KMS-11 (cell line): ENCODE measurements around the gene ULK4.

ENCODE experiments used
- H2AFZ ChIP-seq: fragments of 200-600 bp; sonication (generic); 2 replicates; pipeline ENCODE4 v1.6.1; 2016; ENCODE audit warnings: antibody characterized with exemption, mixed run types, low read depth
- H3K27ac ChIP-seq: fragments of 200-600 bp; sonication (generic); 2 replicates; pipeline ENCODE4 v1.6.1; 2016; ENCODE audit warnings: mild to moderate bottlenecking, mixed run types
- H3K27me3 ChIP-seq: fragments of 200-600 bp; sonication (generic); 2 replicates; pipeline ENCODE4 v1.6.1; 2017; ENCODE audit warnings: mild to moderate bottlenecking, low read depth, mixed run types, moderate library complexity; ENCODE audit not compliant: insufficient read depth
- H3K36me3 ChIP-seq: fragments of 200-600 bp; sonication (generic); 2 replicates; pipeline ENCODE4 v1.6.1; 2017; ENCODE audit warnings: mild to moderate bottlenecking, mixed run types; ENCODE audit not compliant: insufficient read depth
- H3K4me1 ChIP-seq: fragments of 200-600 bp; sonication (generic); 2 replicates; pipeline ENCODE4 v1.6.1; 2016; ENCODE audit warnings: mild to moderate bottlenecking, low read depth, mixed run types; ENCODE audit not compliant: poor library complexity, severe bottlenecking
- H3K4me2 ChIP-seq: fragments of 200-600 bp; sonication (generic); 2 replicates; pipeline ENCODE4 v1.7.0; 2016; ENCODE audit warnings: mild to moderate bottlenecking, mixed run types
- H3K4me3 ChIP-seq: fragments of 200-600 bp; sonication (generic); IDR thresholded peaks from 2 replicates; pipeline ENCODE4 v1.6.1; 2017; ENCODE audit warnings: low read depth, low read length, mixed read lengths; ENCODE audit not compliant: insufficient read depth
- H3K79me2 ChIP-seq: fragments of 200-600 bp; sonication (generic); 2 replicates; pipeline ENCODE4 v1.6.1; 2016; ENCODE audit warnings: low read depth, mixed run types; ENCODE audit not compliant: insufficient read depth
- H3K9ac ChIP-seq: fragments of 200-600 bp; sonication (generic); 2 replicates; pipeline ENCODE4 v1.6.1; 2016; ENCODE audit warnings: mild to moderate bottlenecking, mixed run types
- H4K20me1 ChIP-seq: fragments of 200-600 bp; sonication (generic); 2 replicates; pipeline ENCODE4 v1.6.1; 2016; ENCODE audit warnings: mild to moderate bottlenecking, mixed run types; ENCODE audit not compliant: insufficient read depth
- CTCF ChIP-seq: fragments of 200-600 bp; sonication (generic); conservative IDR thresholded peaks from 2 replicates; pipeline ENCODE4 v1.6.1; 2017; ENCODE audit warnings: low read depth, mild to moderate bottlenecking, antibody characterized with exemption, low read length, moderate library complexity, mixed read lengths

Gene ULK4

GRCh38 chr3:41627477-41628087 is 334.3 kb downstream of the ULK4 start:
- TF ChIP-seq CTCF, result no peak
- no peak overlapping the region for H3K9ac ChIP-seq
- no peak overlapping the region for H3K27ac ChIP-seq
- H3K4me3 ChIP-seq, result no peak overlapping the region
- H2AFZ ChIP-seq, result no peak overlapping the region
- H3K36me3 ChIP-seq, result no peaks in the 10 kb centered on the region
- H3K79me2 ChIP-seq, result no peaks in the 10 kb centered on the region
- H3K27me3 ChIP-seq, result no peaks in the 10 kb centered on the region
- no peaks in the 10 kb centered on the region for H3K4me1 ChIP-seq
- no peak overlapping the region for H3K4me2 ChIP-seq
- H4K20me1 ChIP-seq, result no peaks in the 10 kb centered on the region

DNA sequence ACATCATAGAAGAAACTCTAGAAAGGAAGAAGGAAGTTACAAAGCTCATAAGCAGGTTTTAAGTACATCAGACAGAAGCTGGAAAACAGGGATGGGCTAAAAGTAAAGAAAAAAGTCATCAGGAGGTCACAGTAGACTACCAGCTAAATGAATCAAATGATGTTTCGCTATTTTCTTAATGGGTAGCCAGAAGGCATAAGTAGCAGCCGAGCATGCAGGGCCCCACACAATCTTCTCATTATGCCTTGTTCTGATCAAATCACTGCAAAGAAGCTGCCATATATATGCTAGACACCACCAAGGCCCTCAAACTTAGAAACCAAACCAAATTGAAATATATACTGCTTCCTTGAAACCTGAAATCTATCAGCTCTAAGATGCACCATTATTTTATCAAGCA is 349.1 kb downstream of the ULK4 start:
- Histone ChIP-seq H3K27me3 (no peaks in the 10 kb centered on the region), H3K9ac (no peak overlapping the region), H2AFZ (no peak overlapping the region), H3K4me2 (no peak overlapping the region), H3K36me3 (no peaks in the 10 kb centered on the region), H3K79me2 (no peaks in the 10 kb centered on the region), H3K4me3 (no peak overlapping the region), H3K27ac (no peak overlapping the region), H3K4me1 (no peaks in the 10 kb centered on the region), H4K20me1 (no peaks in the 10 kb centered on the region)
- no peak for TF ChIP-seq CTCF

GRCh38 chr3:41611008-41611407 is 350.9 kb downstream of the ULK4 start:
- no peak overlapping the region for H3K4me2 ChIP-seq
- H3K4me1 ChIP-seq, result no peaks in the 10 kb centered on the region
- no peaks in the 10 kb centered on the region for H3K79me2 ChIP-seq
- H3K27me3 ChIP-seq, result no peaks in the 10 kb centered on the region
- TF ChIP-seq CTCF, result no peak
- no peaks in the 10 kb centered on the region for H4K20me1 ChIP-seq
- H3K4me3 ChIP-seq, result no peak overlapping the region
- H3K36me3 ChIP-seq, result no peaks in the 10 kb centered on the region
- H3K27ac ChIP-seq, result no peak overlapping the region
- no peak overlapping the region for H2AFZ ChIP-seq
- no peak overlapping the region for H3K9ac ChIP-seq

DNA sequence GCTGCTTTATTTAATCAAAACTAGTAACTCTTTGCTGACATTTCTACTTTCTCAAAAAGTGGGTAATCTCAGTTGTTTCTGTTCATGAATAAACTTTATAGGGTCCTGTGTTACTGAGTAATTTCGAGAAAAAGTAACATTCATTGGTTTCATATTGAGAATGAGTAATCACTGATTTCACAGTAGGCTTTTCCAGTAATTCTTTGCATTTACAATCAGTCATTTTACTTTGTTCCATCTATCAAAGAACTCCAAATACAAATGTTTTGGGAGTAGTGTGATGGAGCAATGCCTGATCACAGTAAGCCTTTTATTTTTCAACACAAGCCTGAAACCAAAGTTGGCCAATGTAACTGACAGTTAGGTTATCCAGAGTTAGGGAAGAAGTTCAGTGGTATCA is 353.6 kb downstream of the ULK4 start:
- Histone ChIP-seq H3K4me1 (no peaks in the 10 kb centered on the region), H3K27me3 (no peaks in the 10 kb centered on the region), H4K20me1 (no peaks in the 10 kb centered on the region), H3K9ac (no peak overlapping the region), H3K27ac (no peak overlapping the region), H3K36me3 (no peaks in the 10 kb centered on the region), H2AFZ (no peak overlapping the region), H3K79me2 (no peaks in the 10 kb centered on the region), H3K4me3 (no peak overlapping the region), H3K4me2 (no peak overlapping the region)
- no peak for TF ChIP-seq CTCF
